Brain pericyte (primary cell): ENCODE results near the gene KL.

Source experiments
- DNase-seq: peaks from one replicate; pipeline ENCODE4 v3.0.0-alpha.2; 2012; ENCODE audit warnings: low read depth, low spot score

The KL gene

DNA sequence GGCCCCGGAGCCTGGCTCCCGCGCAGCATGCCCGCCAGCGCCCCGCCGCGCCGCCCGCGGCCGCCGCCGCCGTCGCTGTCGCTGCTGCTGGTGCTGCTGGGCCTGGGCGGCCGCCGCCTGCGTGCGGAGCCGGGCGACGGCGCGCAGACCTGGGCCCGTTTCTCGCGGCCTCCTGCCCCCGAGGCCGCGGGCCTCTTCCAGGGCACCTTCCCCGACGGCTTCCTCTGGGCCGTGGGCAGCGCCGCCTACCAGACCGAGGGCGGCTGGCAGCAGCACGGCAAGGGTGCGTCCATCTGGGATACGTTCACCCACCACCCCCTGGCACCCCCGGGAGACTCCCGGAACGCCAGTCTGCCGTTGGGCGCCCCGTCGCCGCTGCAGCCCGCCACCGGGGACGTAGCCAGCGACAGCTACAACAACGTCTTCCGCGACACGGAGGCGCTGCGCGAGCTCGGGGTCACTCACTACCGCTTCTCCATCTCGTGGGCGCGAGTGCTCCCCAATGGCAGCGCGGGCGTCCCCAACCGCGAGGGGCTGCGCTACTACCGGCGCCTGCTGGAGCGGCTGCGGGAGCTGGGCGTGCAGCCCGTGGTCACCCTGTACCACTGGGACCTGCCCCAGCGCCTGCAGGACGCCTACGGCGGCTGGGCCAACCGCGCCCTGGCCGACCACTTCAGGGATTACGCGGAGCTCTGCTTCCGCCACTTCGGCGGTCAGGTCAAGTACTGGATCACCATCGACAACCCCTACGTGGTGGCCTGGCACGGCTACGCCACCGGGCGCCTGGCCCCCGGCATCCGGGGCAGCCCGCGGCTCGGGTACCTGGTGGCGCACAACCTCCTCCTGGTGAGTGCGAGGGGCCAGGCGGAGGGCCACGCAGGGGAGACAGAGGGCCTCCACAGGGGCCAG lies at the start of gene KL:
Gene KL, plus strand, starts transcription at position 10 of the 909 bp plus-strand sequence. Its CDS starts 18 bp downstream, at position 28.
- DNase-seq = no peak

DNA sequence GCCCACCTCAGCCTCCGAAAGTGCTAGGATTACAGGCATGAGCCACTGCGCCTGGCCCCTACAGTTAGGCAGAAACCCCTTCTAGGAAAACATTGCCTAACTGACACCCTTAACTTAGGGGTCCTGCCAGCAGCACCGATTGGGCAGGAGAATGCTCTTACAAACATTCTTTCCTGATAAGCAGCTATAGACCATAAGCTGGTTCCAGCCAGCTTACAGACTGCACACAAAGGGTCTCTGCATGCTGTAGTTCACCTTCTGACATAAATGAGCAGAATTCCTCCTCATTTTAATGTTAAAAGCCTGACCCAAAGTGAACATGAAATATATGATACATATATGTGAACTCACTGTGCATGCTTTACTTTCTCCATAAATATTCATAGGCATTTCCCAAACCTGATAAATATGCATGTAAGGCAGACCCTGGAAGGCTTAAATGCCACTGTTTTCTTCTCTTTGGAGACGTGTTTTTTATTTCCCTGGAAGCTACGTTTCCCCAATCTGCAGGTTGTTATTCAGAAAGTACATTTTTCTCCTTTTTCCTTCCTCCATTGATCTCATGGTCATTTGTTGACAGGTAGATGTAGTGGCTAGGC lies 48.5 kb upstream of the KL start:
- DNase-seq = no peak

DNA sequence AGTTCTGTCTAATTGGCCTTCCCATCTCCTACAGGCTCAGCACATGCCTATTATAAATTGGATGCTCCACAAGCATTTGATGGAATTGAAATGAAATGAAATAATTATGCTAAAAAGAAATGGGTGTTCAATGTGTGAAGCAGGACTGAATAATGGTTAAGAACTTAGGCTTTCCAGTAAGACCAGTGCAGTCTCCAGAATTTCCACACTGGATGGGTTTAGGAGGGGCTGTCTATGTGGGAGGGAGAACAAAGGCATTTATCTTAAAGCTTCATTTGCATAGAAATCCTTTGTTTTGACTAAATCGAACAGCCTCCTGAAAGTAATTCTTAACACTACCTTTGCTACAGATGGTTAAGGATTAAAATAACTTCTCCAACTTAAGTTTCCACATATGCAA lies 47.9 kb upstream of the KL start:
- no peak for DNase-seq

DNA sequence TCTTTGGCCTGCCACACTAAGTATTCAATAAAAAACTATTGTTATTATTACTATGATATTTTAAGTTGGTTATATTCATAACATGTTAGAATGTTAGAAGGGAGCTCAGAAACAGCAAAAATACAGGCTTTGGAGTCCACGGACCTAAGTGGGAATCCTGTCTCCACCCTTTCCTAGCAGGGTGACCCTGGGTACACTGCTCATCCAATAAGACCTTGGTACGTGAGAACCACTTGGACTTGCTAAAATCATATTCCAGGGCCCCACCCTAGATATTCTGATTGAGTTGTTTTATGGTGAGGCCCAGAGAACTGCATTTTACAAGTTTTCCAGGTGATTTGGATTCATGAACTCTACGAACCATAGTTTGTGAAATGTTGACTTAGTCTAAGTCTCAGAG lies 47.4 kb upstream of the KL start:
- DNase-seq = no peak

DNA sequence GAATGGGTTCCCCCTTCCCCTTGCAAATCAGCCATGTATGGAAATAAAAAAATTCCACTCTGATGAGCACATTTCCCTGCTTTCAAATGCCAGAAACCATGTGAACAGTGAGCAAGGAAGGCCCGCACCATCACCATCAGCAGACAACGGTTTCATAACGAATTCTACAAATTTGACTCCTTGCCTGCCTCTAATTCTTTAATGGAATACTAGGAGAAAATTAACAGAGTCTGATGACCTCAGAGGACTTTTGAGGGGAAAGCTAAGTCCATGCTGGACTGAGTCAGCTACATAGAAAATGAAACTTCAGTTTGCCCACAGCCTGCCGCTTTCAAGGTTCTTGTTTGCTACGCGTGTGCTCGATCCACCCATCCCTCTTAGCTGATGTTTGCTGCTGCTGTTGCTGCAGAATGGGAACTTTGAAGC lies 46.7 kb upstream of the KL start:
- peak; percentile 2 for DNase-seq

DNA sequence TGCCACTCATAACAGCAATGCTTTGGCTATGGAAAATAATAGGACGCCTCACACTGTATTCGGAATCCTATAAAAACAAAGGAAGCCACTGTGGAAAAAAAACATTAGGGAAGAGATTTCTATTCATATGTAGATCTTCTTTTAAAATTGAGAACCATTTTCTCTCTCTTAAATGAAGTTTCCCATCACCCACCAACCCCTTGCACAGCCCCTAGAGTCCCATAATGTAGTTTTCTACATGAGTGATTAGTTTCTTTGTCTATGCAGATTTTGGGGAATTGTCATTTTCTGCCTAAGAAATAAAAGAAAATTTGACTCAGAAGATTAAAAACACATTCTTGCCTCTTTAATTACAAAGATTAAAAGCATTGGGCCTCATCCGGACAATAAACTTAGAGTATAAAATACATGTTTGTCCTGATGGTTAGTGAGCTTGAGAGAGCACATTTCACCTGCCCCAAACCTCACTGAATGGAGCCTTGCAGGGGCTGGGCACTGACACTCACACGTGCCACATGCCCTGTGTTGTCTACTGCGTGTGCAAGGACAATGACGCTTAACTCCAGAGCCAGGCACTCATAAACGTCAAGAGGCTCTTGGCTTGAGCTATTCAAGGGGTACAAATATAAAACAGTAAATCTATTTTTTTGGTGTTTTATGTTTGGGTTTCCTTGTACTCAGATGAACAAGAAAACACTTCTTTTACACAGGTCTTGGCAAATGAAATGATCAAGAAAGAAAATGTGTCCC lies 40.0 kb upstream of the KL start:
- DNase-seq = no peak

DNA sequence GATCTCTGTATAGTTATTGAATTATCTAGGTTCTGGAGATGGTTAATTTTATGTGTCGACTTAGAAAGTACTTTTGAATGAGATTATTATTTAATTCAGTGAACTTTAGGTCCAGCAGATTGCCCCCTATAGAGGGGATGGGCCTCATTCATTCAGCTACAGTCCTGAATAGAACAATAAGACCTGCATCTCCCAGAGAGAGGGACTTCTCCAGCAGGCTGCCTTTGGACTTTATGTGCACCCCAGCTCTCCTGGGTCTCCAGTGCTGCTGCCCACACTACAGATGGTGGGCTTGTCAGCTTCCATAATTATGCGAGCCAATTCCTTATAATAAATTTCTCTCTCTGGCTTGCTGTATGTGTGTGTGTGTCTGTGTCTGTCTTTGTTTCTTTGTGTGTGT lies 39.3 kb upstream of the KL start:
- DNase-seq = no peak

DNA sequence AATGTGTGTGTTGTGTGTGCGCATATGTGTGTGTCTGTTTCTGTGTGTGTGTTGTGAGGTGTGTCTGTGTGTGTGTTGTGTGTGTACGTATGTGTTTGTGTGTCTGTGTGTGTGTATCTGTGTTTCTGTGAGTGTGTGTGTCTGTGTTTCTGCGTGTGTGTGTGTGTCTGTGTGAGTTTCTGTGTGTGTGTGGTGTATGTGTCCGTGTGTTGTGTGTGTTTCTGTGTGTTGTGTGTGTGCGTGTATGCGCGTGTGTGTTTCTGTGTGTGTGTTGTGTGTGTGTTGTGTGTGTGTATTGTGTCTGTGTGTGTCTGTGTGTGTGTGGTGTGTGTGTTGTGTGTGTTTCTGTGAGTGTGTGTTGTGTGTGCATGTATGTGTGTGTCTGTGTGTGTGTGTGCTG lies 38.9 kb upstream of the KL start:
- no peak for DNase-seq

DNA sequence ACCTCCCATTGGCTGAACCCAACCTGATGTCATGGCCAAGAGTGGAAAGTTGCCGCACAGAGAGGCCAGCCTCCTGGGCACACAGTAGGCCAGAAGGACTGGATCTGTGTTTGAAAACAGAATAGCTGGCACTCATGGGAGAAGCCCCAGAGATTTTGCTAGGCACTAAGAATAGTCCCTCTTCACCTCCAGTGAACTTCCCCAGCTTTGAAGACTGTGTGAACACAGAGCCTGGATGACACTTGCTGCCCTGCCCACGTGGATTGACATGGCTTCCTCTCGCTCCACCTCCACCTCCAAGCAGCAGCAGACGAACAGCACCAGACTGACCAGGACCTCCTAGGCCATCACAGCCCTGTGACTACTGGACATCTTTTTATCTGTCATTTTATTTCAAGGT lies 37.9 kb upstream of the KL start:
- DNase-seq = no peak

DNA sequence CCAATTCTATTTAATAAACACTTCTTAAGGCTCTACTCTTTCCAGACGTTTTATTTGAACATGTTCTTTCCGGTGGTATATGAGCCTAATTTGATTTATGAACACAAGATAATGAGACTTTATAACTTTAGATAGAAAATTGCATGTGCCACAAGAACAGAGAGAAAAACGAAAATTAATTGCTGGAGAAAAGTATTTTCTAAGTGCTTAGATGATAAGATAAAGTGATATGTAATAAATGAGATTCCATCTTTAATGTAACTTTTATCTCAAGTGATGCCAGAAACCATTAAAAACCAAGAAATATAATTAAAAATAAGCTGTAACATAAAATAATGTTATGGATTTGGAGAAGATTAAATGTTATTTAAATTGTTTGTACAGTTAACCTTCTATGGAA lies 33.2 kb upstream of the KL start:
- DNase-seq = no peak

DNA sequence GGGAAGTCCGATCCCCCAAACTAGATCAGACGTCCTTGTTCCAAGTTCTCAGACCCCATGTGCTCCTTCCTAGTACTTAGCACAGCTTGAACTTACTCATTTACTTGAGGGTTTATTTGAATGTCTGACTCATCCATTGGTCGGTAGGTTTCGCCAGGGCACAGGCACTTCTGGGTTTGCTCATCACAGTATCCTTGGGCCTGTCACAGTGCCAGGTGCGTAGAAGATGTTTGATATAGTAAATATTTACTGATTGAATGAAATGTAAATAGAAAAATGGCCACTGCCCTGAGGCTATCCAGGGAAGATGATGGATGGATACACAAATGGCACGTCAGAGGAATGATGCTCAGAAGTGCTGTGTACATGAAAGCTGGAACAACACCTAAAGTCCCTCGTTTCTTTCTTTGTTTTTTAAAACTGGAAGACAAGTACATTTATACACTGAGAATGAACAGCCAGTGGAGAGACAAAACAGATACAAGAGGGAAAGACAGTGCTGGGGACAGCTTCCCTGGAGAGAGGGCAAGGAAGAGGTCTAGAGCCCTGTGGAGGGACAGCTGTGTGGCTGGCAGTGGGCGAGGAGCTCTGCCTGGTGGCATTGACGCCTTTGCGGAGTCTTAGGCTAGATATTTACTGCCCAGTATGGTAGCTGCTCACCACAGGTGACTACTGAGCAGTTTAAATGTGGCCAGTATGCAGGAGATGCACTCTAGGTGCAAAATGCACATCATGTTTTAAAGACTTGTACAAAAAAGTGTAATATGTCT lies 31.2 kb upstream of the KL start:
- DNase-seq = no peak

DNA sequence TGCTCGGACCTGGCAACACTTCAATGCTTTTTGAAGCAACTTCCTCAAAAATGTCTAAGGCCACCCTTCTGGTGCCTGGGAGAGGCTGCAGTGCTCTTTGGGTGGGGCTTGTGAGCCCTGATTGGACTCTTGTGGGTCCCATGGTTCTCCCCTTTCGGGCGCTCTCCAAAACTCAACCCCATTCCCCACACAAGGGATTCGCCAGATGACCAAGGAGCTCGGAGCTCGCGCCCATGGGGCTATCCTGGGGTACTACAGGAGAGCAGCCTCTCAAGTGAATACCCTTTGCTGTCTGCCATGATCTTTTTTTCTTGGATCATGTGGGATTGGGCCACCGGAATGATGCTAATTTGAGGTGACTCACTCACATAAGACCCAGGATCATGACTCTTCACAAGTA lies 29.7 kb upstream of the KL start:
- no peak for DNase-seq

DNA sequence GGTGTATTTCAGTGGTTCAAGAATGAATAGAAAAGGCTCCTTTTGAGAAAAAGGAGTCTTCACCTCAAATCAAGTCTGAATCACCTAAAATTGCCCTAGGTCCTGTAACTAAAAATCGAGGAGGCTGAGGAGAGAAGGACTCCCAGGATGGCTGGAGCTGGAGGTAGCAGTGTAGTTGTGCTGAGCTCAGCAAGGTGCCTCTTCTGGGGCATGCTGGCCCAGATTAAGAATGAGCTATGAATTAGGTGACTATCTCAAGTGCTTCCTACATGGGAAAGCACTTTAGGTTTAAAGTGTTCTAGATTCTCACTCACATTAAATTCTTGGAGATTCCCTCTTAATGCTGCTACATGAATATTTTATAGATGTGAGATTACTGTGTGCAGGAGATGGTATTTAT lies 28.8 kb upstream of the KL start:
- DNase-seq = no peak

DNA sequence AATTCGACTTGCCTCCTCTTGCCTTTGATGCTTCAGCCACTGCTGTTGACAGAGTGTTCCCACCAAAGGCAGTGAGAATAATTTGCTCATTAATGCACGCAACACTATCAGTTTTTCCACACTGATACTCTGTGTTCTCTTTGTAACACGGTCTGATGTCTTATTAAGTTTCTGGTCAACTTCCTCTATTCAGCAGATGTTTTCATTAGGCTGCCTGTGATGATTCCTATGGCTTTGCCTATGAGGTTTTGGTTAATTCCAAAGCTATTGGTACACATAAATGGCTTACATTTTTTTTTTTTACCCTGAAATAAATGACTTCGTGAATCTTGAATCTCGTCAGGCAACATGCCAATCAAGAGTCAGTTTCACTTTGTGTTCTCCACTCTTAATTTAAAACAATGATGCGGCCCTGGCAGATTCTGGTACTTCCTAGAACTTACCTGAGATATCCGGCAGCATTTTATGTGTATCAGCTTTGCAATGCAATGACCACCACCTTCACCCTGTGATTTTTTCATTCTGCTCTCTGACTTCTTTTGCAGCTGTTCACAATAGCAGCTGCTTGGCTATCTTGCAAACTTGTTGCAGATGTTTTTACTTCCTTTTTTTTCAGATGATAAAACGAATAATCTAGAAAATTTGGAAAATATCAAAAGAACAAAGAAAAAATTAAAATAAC lies 27.5 kb upstream of the KL start:
- DNase-seq = no peak

DNA sequence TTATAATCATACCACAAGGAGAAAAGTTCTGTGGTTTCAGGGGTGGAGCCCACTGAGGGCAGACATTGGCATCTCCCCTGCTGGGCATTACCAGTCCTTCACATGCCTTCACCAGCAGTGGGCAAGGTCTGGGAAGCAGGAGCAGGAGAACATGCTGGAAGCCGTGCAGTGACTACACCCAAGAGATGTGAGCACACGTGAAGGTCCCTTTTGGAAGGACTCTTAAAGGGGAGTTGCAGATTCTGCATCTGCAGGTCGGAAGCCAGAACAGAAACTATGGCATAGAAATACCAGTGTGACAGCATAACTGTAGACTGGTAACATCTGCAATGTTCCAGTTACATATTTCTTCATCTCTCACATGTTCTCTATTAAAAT lies 26.9 kb upstream of the KL start:
- DNase-seq = no peak

DNA sequence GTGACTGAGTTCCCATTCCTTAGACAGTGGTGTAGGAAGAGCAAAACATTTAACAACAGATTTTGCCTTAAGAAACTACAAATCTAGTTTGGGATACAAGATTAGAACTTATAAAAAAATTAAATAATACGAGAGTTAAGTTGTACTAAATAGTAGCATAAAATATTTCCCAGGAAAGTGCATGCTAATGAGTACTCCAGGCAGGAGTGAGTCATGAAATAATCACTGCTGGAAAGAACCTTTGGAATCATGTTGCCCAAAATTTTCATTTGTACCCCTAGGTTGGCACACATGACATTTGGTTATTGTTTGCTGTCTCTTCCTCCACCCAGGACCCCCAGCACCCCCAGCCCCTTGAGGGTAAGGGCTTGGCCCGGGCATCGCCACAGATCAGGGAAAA lies 26.3 kb upstream of the KL start:
- no peak for DNase-seq

DNA sequence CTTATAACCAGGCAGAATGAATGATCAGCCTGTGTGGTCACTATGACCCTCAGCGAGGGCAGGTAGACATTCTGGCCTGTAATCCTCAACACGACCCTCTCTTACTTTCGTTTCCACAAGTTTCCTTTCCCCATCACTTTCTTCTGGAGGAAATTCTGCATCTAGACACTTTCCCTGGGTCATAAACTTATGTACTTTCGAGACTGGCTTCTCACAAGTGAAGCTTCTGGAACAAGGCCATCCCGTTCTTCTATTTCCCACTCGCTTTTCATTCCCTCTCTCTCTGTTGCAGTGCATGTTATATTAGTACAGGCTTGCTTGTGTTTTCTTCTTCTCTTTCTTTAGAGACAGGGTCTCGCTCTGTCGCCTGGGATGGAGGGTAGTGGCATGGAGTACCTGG lies 23.1 kb upstream of the KL start:
- DNase-seq = no peak

DNA sequence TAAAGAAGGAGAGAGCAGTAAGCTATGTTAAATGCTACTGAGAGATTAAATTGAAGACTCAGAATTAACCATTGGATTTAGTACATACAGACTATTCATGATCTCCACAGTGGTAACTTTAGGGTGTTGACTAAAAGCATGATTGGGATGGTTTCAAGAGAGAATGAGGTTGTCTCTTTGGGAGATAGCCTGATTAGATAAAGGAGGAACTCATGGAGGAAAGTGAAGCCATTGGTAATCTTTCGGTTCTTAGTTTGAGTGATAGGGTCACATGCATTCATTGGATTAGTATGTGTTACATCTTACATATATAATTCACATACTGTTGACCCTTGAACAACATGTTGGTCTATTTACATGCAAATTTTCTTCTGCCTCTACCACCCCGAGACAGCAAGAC lies 18.8 kb upstream of the KL start:
- DNase-seq = no peak

DNA sequence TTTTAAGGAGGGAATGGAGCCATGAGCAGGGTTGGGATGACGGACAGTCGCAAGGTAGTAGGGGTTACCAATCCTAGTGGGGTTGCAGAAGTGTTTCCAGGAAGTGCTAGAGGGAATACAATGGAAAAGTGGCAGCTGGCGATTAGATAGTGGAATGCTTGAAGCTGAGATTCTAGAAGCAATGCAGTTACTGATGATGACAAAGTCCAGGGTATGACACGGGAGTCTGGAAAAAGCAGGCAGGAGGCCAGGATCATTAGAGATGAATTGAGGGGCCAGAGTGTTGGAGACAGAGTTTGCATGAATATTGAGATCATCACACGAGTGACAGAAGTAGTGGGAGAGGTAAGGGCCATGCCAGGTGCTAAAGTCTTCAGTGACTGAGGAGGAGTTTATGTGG lies 17.3 kb upstream of the KL start:
- no peak for DNase-seq

DNA sequence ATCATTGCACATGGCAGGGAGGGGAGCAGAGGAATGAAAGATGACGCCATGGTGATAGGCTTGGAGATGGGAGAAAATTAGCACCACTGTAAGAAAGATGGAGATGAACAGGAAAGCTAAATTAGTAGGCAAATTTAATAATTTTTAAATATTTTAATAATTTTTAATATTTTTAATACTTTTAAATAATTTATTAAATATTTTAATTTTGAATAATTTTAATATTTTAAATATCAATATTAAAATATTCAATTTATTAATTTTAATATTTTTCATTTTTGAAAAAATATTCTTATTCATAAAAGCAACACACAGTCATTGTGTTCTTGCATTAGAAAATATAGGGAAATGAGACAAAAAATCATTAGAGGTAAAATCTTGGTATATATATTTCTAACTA lies 15.9 kb upstream of the KL start:
- DNase-seq = no peak

DNA sequence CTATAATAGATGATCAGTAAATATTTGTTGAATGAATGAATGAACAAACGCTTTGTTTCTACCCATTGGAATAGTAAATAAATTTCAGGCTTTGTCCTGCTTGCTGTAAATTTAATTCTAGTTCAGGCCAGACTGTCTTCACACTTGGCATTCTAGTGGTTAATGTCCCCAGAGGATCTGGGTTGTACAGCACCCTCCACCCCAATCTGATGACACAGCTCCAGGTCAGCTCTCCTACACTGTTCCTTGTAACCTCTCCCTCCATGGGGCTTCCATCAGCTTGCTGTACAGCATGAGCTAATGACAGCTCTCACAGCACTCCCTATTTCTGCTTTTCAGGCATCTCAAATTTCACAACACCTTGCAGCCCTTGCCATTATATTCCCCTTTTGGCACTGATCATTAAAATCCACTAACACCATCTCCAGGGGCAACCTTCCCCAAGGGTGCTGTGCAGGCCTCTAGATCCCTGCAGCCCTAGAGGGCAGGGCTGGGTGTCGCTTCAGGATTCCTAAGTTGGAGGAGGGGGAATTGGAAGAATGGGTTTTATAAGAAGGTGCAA lies 12.7 kb upstream of the KL start:
- no peak for DNase-seq
